ENCODE results near the gene RSPO4.
"Not testable (repeated sequence)": the region's sequence is repeated elsewhere in the genome, so short reads cannot be mapped to it uniquely, and the experiment has no call there.

- not testable (repeated sequence) for TF ChIP-seq POLR2A (IDR thresholded peaks at IDR 0.05; ENCODE audit: low read depth); CTCF (IDR thresholded peaks at IDR 0.05); POLR2AphosphoS5 (IDR thresholded peaks at IDR 0.05)
Observed at GRCh38 chr20:984994-985393, 17.1 kb downstream of the RSPO4 start.
